Limb (tissue), 2 donors: ENCODE data around the gene FAM131A.

Experiments used
- DNase-seq, 2 donors: peaks; one replicate each; pipeline ENCODE4 v3.0.0-alpha.2; 2016; ENCODE audit errors: extremely low spot score in 2 of 2

The FAM131A gene

DNA sequence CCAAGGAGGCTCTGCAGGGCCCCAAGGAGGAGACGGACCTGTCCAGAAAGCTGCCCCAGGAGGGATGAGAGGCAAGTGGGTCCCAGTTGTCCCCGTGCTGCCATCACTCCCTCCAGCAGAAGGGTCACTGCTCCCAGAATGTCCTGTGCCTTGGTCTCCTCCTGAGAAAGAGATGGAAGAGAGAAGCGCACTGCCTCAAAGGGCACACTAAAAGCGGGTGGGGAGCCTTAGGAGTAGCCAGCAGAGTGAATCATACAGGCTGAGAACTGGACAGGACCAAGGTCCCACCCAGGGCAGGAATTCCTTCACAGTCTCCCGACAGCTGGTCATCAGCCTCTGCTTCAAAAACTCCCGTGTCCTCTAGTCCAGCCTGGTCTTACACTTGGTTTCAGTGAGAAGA, 36.0 kb downstream of the FAM131A start:
- no peak for DNase-seq

DNA sequence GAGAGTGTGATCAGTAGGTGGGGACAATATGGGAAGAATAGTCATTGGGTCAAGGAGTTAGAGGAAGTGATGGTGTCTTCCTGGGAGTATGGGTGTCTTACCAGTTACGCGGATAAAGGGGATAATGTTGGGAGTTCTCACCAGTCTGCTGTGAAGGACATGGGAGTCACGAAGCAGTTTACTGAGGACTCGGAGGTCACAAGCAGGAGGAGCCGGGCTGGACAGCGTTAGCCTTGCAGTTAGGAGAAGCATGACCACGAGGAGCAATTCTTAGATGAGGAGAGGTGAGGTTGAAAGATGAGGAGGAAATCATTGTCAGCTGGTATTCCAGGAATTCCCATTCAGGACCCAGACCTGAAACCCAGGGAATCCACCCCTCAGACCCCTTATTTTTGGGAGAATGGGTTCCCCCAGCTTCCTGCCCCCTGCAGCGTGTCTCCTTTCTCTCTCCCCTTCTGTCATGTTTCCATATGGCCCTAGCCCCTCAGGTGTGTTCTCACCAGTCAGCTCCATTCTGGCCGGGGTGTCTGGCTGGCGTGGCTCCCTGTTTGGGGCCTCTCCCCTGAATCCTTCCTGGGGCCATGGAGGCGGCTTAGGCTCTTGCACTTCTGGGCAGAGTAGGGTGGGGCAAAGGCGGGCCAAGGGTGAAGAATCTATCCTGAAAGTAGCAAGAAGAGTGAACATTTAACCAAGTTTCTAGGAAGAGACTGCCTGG, 38.5 kb downstream of the FAM131A start:
- DNase-seq, result no peak

DNA sequence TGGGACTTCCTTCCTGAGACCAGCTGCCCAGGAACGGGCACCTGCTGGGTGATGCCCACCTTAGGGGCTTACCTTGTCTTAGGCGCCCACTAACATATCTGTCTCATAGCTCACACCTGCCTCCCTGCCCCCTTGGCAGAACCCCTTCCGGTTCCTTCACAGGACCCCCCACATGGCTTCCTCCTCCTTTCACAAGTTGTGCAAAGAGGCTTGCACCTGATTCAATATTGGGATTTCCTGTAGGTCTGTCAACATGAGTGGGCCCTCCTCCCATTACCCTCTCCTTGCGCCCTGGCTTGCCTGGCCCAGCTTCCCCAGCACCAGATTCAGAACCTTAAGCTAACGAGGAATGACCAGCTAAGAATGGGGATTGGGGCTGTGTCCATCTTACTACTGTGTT, 40.0 kb downstream of the FAM131A start:
- no peak for DNase-seq

DNA sequence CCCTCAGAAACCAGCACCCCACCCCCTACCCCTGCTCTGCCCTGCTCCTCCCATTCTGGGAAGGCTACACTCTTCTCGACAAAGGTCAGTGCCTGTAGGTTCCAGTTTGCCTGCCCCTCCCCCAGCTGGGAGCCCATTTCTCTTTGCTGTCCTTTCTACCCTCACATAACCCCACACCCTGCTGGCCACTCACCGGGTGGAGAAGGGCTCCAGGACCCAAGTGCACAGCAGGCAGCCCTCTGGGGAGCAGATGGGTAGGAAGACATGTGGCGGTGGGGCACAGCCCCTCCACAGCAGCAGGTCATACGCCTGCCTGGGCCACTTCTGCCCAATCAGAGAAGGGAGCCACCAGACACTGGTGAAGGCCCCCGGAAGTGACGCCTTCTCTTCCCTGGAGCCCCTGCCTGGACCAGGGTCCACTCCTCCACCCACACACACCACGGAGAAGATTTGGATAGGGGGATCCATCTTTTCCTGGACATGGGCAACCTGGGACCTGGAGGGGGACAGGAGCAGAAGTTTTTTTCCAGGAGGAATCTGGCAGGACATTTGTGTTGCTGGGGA, 40.6 kb downstream of the FAM131A start, which contains the start of gene THPO:
Gene THPO (minus strand): TSS at position 326 of the 564 bp plus-strand sequence. CDS start 1,948 bp downstream, outside the sequence.
- DNase-seq, result peak in 1 of 2 donors; percentile 39

DNA sequence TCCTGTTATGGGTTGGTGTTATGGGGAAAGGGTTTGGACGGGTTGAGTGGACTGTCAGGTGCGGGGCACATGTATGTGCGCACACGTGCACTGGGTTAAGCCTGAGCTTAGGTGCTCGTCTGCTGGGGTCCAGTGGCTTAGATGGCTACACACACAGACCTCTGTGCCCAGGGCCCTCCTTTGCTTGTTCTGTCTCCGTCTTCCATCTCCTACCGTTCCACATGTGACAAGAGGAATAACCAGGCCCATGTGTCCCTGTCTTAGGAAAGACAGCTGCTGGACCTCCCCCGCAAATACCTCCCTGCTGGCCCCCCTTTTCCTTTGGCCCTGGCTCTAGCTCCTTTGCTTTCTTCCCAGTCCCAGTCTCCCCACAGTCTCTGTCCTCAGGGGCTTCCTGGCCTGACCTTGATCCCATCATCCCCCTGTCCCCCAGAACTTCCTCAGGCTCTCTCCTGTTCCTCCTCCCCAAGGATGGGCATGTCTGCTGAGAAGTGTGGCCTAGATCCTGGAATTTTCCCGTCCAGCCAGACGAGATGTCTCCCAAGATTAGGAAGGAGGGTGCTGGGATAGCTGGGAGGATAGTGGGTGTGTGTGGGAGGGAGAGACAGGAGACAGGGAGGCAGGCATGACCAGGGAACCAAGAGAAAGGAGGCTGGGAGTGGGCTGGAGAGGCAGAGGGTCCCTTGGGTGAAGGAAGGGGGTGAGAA, 41.4 kb downstream of the FAM131A start:
- peak in 1 of 2 donors; percentile 45 for DNase-seq

DNA sequence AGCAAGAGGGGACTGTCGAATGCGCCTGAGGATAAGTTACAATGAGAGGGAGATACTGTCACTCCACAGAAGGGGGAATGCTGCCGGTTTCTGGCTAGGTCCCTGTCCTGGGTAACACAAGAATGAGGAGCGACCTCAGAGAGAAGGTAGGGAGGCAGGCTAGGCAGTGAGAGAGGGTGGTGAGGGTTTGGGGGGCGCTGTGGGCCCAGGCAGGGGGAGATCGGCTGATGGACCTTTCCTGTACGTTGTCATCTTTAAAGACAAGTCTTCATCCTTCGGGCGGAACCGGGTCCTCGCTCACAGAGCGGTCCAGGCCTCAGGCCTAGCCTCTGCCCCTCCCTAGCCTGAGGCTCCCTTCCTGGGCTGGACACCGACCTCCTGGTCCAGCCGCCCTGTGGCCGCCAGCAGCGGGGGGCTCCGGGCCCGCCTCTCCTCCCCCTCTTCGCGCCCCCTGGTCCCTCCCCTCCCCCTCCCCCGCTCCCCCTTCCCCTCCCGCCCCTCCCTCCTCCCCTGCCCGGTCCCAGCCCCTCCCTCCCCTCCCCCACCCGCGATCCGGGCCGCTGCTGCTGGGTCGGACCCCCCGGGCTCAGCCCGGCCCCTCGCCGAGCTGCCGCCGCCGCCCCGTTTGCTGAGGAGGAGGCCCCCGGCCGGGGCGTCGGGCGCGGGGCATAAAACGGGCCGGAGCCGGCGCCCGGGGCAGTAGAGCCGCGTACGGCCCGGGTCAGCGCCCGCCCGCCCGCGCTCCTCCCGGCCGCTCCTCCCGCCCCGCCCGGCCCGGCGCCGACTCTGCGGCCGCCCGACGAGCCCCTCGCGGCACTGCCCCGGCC, 42.2 kb downstream of the FAM131A start, which contains the start of gene CHRD:
Gene CHRD (plus strand): TSS at position 697 of the 827 bp plus-strand sequence. CDS start 265 bp downstream, outside the sequence.
- DNase-seq, result peak in 1 of 2 donors; percentile 79

DNA sequence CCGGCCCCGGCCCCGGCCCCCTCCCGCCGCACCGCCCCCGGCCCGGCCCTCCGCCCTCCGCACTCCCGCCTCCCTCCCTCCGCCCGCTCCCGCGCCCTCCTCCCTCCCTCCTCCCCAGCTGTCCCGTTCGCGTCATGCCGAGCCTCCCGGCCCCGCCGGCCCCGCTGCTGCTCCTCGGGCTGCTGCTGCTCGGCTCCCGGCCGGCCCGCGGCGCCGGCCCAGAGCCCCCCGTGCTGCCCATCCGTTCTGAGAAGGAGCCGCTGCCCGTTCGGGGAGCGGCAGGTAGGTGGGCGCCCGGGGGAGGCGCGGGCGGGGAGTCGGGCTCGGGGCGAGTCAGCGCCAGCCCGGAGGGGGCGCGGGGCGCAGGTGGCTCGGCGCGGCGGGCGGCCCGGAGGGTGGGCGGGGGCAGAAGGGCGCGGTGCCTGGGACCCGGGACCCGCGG, 42.8 kb downstream of the FAM131A start:
- DNase-seq, result peak; percentile 59 to 90

DNA sequence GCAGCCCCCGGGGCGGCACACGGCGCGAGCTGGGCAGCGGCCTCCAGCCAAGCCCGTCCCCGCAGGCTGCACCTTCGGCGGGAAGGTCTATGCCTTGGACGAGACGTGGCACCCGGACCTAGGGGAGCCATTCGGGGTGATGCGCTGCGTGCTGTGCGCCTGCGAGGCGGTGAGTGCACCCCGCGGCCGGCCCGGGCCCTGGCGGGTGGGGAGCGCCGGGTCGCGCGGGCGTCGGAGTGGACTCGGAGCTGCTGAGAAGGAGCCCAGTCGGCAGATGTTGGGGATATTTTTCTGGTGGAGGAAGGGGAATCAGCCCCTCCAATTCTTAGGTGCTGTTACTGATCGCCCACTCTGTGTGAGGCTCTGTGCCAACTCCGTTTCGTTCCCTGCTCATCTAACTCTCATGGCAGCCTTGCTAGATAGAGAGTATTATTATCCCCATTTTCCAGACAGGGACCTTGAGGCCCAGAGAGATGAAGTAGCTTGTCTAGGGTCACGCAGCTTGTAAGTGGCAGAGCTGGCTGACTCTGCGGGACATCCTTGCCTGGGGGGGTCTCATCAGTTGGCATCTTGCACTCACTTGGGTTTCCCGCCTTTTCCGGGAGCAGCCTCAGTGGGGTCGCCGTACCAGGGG, 43.3 kb downstream of the FAM131A start:
- no peak for DNase-seq

DNA sequence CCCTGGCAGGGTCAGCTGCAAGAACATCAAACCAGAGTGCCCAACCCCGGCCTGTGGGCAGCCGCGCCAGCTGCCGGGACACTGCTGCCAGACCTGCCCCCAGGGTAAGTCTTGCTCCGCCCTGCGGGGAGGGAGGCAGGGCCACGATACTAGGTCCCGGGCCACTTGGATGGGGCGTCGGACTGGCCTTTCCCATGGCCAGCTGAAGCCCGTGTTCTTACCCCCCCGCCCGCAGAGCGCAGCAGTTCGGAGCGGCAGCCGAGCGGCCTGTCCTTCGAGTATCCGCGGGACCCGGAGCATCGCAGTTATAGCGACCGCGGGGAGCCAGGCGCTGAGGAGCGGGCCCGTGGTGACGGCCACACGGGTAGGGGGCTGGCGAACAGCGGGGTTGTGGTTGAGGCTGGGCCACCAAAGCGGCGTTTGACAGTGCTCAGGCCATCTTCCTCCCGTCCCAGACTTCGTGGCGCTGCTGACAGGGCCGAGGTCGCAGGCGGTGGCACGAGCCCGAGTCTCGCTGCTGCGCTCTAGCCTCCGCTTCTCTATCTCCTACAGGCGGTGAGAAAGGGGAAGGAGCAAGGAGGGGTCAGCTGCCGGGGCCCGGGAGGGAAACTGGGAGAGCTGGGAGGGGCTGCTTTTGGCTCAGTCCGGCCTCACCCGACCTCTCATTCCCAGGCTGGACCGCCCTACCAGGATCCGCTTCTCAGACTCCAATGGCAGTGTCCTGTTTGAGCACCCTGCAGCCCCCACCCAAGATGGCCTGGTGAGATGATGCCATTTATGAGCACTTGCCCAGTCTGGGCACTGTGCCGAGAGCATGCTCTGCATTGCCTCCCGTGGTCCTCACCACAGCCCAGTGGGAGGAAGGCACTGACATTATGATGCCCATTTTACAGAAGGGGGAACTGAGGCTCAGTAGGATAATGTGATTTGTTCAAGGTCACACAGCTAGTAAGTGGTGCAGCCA, 44.1 kb downstream of the FAM131A start:
- DNase-seq, result peak in 1 of 2 donors; percentile 46

DNA sequence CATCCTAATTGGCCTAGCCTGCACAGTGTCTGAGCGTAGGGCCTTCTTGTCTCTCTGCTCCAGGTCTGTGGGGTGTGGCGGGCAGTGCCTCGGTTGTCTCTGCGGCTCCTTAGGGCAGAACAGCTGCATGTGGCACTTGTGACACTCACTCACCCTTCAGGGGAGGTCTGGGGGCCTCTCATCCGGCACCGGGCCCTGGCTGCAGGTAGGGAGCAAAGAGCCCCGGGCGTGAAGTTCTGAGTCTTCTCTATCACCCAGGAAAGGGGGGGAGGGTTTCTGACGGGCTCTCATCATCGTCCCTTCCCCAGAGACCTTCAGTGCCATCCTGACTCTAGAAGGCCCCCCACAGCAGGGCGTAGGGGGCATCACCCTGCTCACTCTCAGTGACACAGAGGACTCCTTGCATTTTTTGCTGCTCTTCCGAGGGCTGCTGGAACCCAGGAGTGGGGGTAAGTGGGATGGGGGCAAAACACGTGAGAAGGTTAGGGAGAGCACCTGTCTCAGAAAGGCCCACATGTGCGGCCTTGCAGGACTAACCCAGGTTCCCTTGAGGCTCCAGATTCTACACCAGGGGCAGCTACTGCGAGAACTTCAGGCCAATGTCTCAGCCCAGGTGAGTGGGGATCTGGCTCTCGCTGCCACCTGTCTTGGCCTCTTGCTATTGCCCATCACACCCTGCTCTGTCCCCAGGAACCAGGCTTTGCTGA, 45.1 kb downstream of the FAM131A start:
- no peak for DNase-seq

DNA sequence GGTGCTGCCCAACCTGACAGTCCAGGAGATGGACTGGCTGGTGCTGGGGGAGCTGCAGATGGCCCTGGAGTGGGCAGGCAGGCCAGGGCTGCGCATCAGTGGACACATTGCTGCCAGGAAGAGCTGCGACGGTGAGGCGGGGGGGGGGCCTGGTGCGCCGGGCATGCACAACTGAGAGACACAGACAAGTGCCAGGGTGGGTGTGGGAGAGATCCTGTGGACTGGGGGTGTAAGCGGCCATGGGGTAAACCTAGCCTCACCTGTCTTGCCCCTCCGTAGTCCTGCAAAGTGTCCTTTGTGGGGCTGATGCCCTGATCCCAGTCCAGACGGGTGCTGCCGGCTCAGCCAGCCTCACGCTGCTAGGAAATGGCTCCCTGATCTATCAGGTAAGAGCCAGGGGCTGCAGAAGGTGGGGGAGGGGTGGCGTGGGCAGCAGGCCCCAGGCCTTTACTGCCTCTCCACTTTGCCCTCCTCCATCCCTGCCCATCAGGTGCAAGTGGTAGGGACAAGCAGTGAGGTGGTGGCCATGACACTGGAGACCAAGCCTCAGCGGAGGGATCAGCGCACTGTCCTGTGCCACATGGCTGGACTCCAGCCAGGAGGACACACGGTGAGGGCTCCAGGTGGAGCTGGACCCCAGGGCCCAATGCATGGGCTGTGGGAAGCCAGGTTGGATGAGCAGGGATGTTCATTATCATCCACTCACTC, 45.8 kb downstream of the FAM131A start:
- no peak for DNase-seq

DNA sequence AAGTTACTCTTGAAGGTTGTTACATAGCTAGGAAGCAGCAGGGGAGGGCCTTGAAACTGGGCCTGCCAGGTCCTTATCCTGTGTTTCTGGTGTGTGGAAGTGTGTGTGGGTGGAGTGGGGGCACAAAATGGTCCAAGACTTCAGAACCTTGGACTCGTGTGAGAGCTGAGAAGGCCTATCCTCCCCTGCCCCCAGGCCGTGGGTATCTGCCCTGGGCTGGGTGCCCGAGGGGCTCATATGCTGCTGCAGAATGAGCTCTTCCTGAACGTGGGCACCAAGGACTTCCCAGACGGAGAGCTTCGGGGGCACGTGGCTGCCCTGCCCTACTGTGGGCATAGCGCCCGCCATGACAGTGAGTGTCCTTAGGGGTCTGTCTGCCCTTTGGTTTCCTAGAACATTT, 46.9 kb downstream of the FAM131A start:
- no peak for DNase-seq

DNA sequence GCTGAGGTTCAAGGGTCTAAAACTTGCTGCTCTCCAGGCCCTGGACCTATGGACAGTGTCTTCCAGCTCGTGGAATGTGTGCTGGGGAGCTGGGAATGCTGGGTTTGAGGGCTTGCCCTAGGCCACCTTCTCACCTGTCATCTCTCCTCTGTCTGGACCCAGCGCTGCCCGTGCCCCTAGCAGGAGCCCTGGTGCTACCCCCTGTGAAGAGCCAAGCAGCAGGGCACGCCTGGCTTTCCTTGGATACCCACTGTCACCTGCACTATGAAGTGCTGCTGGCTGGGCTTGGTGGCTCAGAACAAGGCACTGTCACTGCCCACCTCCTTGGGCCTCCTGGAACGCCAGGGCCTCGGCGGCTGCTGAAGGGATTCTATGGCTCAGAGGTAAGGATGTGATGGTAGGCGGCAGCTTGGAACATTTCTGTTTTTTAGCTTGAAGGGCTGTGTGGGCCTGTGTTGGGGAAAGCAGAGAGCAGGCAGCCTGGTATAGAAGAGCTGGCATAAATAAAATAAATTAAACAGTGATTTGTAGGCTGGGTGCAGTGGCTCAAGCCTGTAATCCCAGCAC, 47.5 kb downstream of the FAM131A start:
- no peak for DNase-seq

DNA sequence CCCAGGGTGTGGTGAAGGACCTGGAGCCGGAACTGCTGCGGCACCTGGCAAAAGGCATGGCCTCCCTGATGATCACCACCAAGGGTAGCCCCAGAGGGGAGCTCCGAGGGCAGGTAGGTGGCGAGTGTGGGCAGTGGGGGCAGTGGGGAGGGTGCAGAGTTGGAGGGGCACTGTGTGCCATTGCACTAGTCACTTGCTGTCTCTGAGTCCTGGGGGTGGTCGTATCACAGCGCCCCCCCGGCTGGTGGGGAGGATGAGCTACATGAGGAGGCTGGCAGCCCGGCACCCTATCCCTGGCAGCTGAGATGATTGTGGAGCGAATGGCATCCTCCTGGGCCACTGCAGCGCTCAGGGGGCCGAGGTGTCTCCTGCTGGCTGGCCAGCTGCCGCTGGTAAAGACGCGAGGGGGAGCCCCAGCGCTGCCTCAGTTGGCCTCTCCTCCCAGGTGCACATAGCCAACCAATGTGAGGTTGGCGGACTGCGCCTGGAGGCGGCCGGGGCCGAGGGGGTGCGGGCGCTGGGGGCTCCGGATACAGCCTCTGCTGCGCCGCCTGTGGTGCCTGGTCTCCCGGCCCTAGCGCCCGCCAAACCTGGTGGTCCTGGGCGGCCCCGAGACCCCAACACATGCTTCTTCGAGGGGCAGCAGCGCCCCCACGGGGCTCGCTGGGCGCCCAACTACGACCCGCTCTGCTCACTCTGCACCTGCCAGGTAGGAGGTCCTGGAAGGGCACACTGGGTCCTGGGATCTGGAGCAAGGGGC, 48.8 kb downstream of the FAM131A start:
- DNase-seq, result no peak

DNA sequence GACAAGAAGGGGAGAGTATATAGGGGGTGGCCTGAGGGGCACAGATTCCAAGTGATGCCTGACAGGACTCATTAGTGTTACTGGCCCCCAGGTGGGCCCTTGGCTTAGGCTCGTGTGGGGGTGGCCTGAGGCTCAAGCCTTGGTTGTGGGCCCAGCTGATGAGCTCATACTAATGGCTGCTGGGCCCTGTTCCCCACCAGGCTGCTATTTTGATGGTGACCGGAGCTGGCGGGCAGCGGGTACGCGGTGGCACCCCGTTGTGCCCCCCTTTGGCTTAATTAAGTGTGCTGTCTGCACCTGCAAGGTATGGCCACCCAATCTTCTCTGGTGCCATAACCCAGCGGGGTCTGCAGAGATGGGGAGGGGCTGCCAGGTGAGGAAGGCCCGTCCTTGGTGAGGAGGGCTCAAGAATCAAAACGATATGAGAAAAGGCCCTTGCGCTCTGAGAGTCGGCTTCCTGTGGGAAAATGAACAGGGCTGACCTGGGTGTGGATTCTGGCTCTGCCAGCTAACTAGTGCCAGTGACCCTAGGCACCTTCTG, 49.8 kb downstream of the FAM131A start:
- no peak for DNase-seq

DNA sequence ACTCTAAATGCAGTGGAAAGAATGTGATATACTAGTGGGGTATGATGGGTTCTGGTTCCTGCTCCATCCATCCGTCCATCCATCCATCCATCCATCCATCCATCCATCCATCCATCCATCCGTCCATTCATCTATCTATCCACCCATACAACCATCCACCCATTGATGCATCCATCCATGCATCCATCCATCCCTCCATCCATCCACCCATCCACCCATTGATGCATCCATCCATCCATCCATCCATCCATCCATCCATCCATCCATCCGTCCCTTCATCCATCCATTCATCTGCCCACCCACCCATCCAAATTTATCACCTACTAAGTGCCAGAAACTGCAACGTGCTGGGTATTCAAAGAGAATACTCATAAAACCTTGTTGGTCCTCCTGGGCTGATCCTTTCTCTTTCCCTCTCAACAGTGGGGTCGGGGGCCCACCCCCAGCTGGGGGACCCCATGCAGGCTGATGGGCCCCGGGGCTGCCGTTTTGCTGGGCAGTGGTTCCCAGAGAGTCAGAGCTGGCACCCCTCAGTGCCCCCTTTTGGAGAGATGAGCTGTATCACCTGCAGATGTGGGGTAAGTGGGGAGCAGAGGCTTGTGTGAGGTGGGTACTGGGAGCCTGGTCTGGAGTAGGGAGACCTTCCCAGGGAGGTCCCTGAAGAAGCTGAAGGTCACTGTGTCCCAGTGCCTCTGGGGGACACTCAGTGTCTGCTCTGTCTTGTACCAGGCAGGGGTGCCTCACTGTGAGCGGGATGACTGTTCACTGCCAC, 51.0 kb downstream of the FAM131A start:
- no peak for DNase-seq

DNA sequence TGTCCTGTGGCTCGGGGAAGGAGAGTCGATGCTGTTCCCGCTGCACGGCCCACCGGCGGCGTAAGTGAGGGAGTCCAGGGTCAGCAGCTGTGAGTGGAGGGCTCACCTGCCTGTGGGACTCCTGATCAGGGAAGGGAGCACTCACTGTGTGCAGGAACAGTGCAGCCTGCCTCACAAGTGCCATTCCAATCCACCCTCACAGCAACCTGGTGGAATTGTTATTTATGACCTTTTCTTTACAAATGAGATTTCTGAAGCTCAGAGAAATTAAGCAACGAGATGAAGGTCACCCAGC, 51.5 kb downstream of the FAM131A start:
- no peak for DNase-seq
